GM21390 (cell line): ENCODE results near the gene NUDCD3.
"Not testable (repeated sequence)": the region's sequence is repeated elsewhere in the genome, so short reads cannot be mapped to it uniquely, and the experiment has no call there.

Experiments used
- ATAC-seq: cut with Tn5 transposase; IDR thresholded peaks from one replicate; pipeline ENCODE4 v1.9.1; 2021; ENCODE audit not compliant: unreplicated experiment

Gene NUDCD3

DNA sequence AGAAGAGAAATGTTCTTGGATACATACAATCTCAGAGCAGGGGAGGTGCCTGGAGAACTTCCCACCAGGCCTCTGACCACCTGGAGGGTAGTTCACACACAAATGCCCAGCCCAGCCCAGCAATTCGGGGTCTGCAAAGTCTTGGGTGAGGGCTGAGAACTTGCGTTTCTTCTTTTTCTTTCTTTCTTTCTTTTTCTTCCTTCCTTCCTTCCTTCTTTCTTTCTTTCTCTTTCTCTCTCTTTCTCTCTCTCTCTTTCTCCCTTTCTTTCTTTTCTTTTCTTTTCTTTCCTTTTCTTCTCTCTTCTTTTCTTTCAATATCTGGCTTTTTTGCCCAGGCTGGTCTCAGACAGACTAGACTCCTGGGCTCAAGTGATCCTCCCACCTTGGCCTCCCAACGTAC is 28.3 kb upstream of the NUDCD3 start:
- no peak for ATAC-seq

GRCh38 chr7:44517175-44517574 is 26.7 kb upstream of the NUDCD3 start:
- no peak for ATAC-seq

GRCh38 chr7:44515590-44516268 is 25.3 kb upstream of the NUDCD3 start:
- no peak for ATAC-seq

GRCh38 chr7:44512736-44513135 is 22.3 kb upstream of the NUDCD3 start:
- no peak for ATAC-seq

DNA sequence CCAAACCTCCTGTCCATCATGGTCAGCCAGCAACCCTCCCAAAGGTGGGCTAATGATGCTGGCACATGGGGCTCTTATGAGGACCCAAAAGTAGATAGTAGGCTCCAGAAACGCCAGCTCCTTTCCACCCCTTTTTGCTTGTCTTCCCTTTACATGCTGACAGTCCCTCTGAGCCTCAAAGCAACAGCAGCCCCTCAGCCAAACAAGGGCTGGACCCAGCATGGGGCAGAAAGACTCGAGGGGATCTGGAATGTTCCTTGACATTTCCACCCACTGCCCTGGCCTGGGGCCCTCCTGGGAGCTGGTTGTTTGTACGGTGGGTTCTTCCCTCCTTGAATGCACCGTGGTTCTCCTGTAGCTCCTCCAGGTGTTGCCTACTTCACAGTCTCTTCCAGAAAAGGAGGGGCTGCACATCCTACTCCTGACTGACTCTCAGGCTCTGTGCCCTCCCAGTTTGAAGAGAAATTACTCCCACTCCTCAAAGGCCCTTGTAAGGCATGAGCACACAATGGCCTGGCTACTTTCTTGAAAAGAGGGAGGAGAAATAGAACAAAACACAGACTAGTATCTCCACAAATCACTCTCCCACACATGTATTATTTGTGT is 21.5 kb upstream of the NUDCD3 start:
- ATAC-seq, result no peak

DNA sequence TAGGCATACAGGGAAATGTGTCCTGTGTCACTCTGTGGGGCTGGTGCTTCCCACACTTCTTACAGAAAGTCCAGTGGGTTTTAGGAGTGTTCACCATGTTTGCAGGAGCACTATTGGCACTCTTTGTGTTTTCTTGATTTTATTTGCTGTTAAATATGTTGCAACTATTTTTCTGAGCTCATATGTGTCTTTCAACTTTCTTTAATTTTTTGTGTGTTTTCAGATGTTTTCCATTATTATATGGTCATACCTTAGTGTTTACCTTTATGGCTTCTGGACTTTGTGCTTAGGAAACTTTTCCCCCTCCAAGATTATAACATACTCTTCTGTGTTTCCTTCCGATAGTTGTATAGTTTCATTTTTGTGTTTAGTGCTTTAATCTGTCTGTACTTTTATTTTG is 20.8 kb upstream of the NUDCD3 start:
- no peak for ATAC-seq

DNA sequence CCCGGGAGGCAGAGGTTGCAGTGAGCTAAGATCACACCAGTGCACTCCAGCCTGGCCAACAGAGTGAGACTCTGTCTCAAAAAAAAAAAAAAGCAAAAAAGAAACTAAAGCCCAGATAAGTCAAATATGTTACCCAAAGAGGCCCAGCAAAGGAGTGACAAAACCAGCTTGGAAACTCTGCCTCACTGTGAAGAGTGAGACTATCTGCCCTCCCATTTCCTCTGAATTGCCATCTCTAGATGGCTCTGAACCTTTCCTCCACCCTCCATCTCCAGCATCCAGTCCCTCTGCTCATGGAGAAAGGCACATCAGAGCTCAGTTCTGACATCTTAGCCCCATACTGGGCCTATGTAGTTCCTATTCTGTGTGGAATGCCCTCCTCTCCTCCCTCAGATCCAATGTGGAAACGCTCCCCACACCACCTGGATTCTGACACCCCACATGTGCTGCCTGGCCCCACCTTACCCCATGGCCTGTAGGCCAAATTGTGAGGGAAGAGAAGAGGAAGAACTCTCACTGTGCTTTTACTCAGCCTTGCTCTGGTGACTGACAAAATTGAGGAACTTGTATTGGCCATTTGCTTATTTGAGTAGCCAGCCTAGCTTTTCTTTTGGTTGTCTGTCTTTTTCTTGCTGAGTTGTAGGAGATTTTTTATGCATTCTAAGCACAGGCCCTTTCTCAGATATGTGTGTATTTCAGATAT is 18.0 kb upstream of the NUDCD3 start:
- no peak for ATAC-seq

DNA sequence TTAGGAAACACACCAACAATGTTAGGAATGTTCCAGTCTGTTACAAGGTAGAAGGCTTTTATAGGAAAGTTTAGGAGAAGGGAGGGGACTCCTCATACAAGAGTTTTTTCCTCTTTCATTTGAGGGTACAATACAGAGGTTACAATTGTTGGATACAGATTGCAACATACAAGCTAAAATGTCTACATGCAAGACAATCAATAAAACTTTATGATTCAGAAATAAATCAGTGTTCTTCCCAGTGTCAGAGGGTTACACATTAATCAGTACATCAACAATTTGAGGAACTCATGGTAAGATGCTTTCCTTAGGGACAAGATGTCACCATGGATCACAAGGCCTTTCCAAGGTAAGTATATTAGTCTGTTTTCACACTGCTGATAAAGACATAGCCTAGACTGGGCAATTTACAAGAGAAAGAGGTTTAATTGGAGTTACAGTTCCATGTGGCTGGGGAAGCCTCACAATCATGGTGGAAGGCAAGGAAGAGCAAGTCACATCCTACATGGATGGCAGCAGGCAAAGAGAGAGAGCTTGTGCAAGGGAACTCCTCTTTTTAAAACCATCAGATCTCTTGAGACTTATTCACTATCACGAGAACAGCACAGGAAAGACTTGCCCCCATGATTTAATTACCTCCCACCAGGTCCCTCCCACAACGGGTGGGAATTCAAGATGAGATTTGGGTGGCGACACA is 16.3 kb upstream of the NUDCD3 start:
- ATAC-seq, result not testable (repeated sequence)

GRCh38 chr7:44505595-44505994 is 15.1 kb upstream of the NUDCD3 start:
- ATAC-seq, result no peak

GRCh38 chr7:44498230-44498954 is 7.9 kb upstream of the NUDCD3 start:
- ATAC-seq, result no peak

DNA sequence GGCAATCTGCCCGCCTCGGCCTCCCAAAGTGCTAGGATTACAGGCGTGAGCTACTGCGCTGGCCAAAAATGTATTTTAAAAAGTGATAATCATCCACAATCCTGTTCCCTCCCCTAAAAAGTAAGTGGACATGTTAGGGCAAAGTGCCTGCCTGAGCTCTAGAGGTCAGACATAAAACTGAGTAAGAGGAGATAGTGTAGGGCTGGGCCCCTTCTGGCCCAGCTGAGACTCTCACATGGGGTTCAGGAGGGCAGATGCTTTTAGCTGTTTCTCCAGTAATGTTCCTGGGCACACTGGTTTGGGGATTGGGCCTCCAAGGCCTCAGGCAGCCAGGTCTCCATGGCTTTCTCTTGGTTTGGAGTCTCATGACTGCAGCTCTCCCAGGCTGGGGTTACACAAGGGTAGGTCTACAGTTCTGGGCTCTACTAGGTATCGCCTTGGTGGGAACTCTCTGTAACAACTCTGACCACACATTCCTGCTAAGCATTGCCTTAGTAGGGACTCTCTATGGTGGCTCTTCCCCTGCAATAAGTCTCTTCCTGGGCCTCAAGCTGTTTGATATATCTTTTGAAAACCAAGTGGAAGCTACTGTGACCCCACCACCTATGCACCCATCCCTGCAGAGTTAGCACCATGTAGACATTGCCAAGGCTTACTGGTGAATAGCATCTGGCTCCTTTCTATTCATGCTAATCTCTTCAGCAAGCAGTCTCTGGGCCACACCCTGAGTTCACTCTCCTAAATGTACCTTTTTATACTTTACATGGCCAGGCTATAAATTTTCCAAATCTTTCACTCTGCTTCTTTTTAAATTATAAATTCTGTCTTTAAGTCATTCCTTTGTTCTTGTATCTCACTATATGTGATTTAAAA is 6.9 kb upstream of the NUDCD3 start:
- no peak for ATAC-seq

DNA sequence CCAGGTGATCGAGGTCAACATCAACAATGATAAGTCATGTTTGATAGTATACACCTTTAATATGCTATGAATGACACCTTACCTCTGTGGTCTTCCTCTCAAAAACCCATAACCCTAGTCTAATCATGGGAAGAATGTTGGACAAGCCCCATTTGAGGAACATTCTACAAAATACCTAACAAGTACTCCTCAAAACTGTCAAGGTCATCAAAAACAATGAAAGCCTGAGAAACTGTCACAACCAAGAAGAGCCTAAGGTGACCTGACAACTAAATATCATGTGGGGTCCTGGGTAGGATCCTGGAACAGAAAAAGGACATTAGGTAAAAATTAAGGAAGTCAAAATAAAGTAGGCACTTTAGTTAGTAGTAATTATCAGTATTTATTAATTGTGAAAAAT is 5.9 kb upstream of the NUDCD3 start:
- no peak for ATAC-seq

DNA sequence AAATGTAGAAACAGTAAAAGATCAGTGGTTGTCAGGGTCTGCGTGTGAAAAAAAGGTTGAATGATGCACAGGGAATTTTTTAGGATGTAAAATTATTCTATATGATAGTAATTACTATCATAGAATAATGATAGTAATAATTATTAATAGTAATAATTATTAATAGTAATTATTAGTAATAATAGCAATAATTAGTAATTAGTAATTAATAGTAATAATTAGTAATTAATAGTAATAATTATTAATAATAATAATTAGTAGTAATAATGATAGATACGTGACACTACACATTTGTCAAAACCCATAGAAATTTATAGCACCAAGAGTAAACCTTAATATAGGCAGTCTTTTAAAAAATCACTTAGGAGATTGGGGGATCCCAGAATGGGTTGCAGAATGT is 4.5 kb upstream of the NUDCD3 start:
- ATAC-seq, result no peak

GRCh38 chr7:44491229-44491628 is 771 bp upstream of the NUDCD3 start:
- no peak for ATAC-seq

DNA sequence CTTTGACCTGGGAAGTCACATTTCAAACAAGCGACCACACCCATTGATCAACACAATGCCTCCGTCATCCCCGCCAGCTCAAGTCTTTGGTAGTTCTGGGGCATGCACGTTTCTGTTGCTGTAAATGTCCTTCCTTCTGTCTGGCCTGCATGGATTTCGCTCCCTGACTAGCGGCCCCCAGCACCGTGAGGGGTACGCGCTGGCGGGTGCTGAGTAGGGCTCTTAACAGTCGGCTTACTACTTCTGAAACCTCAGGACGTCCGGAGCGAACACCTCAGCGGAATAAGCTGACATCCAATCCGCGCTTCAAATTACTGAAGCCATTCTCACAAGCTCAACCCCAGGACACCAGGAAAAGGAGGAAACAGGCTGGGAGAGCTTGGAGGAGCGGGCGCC is 505 bp downstream of the NUDCD3 start:
- ATAC-seq, result peak; percentile 24

DNA sequence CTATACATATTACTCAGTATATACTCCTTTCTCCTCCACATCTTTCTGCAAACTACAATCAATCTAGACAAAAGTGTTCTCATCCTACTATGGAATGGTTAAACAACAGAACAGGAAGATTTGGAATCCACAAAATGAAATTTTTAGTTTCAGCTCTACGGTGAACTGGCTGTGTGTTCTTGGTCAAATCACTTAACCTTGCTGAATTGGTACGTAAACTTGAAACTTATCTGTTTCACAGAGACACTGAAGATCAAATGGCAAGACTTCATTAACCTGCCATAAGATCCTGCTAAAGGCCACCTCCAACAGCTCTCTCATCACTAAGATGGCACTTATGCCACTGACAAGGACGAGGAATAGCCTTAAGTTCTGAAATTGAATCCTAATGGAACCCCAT is 1.5 kb downstream of the NUDCD3 start:
- ATAC-seq, result no peak

- ATAC-seq, result no peak
Observed at GRCh38 chr7:44486693-44487092, 3.8 kb downstream of the NUDCD3 start.

DNA sequence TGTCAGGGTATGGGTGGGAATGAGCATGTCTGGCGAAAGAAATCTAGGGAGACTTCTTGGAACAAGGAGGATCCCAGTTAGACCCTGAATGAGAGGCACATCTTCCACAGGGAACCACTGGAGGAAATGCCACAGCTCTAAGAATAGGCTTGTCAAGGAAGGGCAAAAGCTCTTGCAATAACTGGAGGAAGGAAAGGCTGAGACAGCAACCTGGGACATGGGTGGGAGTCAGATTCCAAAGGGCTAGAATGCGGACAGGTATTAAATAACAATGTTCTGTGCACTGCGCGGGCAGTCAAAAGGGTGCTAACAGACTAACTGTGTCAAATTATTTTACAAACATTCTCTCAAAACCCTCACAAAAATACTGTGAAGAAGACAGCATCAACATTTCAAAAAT is 4.5 kb downstream of the NUDCD3 start:
- no peak for ATAC-seq

DNA sequence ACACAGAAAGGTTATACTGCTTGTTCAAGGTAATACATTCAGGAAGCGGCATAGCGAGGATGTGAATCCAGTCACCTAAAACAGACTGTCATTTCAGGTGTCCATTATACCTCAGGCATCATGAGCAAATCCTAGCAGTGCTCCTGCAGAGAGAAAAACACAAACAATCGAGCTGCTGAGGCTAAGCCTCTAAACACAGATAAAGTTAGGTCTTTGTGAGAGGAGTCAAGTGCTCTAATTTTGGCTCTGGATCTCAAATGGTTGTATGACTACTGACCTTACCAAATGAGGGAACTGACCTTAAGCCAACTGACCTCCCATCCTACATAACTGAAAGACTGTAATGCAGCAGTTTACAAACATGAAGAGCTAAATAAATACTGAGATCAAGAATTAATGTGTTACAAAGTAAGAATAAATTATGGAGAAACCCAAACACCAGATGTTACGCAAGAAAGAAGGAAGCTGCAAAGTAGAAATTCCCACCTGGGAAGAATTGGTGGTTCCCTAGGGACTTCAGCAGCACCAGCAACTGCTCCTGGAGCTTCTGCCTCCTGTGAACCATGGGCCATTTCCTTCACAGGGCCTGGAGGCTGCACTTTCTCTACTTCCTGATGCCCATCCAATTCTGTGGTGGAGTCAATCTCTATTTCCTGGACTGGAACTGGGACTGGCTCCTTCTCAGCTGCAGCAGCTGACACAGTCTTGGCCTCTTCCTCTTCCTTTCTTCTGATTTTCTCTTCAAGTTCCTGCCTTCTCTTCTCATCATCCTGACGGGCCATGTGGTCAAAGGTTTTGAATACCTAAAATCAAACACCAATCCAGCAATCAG is 5.8 kb downstream of the NUDCD3 start:
- ATAC-seq, result no peak
